H9 (cell line): ENCODE results near the gene ABCG4. TPM values are rescaled to one million over a fixed set of nuclear protein-coding genes. Genes with fewer than 3 reads are reported as not detected.
A peak's percentile ranks its signal among the peaks of the same experiment; 100 is the strongest.

Experiments used
- DNase-seq: peaks from one replicate; pipeline ENCODE4 v3.0.0-alpha.2; 2017
- H2AFZ ChIP-seq: one replicate; pipeline ENCODE4 v1.6.1; 2013; ENCODE audit warnings: mild to moderate bottlenecking, low read length, control low read depth, moderate library complexity
- H2AK5ac ChIP-seq: 2 replicates; pipeline ENCODE4 v1.6.1; 2013; ENCODE audit warnings: low read length, control low read depth, mixed read lengths; ENCODE audit not compliant: insufficient read length
- H2BK120ac ChIP-seq: one replicate; pipeline ENCODE4 v1.6.1; 2013; ENCODE audit warnings: low read depth, mild to moderate bottlenecking, low read length, control low read depth, inconsistent platforms; ENCODE audit not compliant: poor library complexity, severe bottlenecking
- H2BK12ac ChIP-seq: 2 replicates; pipeline ENCODE4 v1.6.1; 2013; ENCODE audit warnings: low read length, control low read depth, mixed read lengths, low read depth; ENCODE audit not compliant: insufficient read length
- H2BK15ac ChIP-seq: 2 replicates; pipeline ENCODE4 v1.6.1; 2013; ENCODE audit warnings: low read depth, low read length, control low read depth
- H2BK20ac ChIP-seq: one replicate; pipeline ENCODE4 v1.6.1; 2013; ENCODE audit warnings: low read depth, mild to moderate bottlenecking, low read length, control low read depth, inconsistent platforms; ENCODE audit not compliant: poor library complexity, severe bottlenecking
- H2BK5ac ChIP-seq: 2 replicates; pipeline ENCODE4 v1.6.1; 2013; ENCODE audit warnings: low read length, control low read depth, mixed read lengths; ENCODE audit not compliant: insufficient read length
- H3K14ac ChIP-seq: 2 replicates; pipeline ENCODE4 v1.6.1; 2013; ENCODE audit warnings: low read length, control low read depth; ENCODE audit not compliant: insufficient read depth
- H3K18ac ChIP-seq: 2 replicates; pipeline ENCODE4 v1.6.1; 2013; ENCODE audit warnings: low read depth, mild to moderate bottlenecking, mixed read lengths, low read length, control low read depth; ENCODE audit not compliant: insufficient read length
- H3K23ac ChIP-seq: 2 replicates; pipeline ENCODE4 v1.6.1; 2013; ENCODE audit warnings: low read length, control low read depth, mixed read lengths, low read depth; ENCODE audit not compliant: insufficient read length
- H3K23me2 ChIP-seq: 2 replicates; pipeline ENCODE4 v1.6.1; 2013; ENCODE audit warnings: low read depth, mild to moderate bottlenecking, mixed read lengths, low read length, control low read depth; ENCODE audit not compliant: insufficient read length, poor library complexity, severe bottlenecking
- H3K27ac ChIP-seq: 2 replicates; pipeline ENCODE4 v1.5.1; 2013; ENCODE audit warnings: low read length, control low read depth, mixed read lengths, low read depth; ENCODE audit not compliant: insufficient read length
- H3K27me3 ChIP-seq: 2 replicates; pipeline ENCODE4 v1.6.1; 2013; ENCODE audit warnings: low read length, control low read depth, inconsistent platforms; ENCODE audit not compliant: insufficient read depth
- H3K4ac ChIP-seq: 2 replicates; pipeline ENCODE4 v1.6.1; 2013; ENCODE audit warnings: low read depth, mild to moderate bottlenecking, control low read depth, inconsistent platforms, low read length, moderate library complexity
- H3K4me1 ChIP-seq: 2 replicates; pipeline ENCODE4 v1.6.1; 2013; ENCODE audit warnings: low read length, control low read depth, inconsistent platforms; ENCODE audit not compliant: insufficient read depth
- H3K4me2 ChIP-seq: 2 replicates; pipeline ENCODE4 v1.6.1; 2013; ENCODE audit warnings: low read length, control low read depth, mixed read lengths; ENCODE audit not compliant: insufficient read length, insufficient read depth
- H3K56ac ChIP-seq: 2 replicates; pipeline ENCODE4 v1.6.1; 2013; ENCODE audit warnings: low read depth, mild to moderate bottlenecking, mixed read lengths, low read length, control low read depth; ENCODE audit not compliant: insufficient read length
- H3K79me1 ChIP-seq: 2 replicates; pipeline ENCODE4 v1.6.1; 2013; ENCODE audit warnings: low read depth, mild to moderate bottlenecking, moderate library complexity, low read length, control low read depth, inconsistent platforms; ENCODE audit not compliant: insufficient read depth, poor library complexity, severe bottlenecking
- H3K79me2 ChIP-seq: 2 replicates; pipeline ENCODE4 v1.6.1; 2013; ENCODE audit warnings: low read length, control low read depth, inconsistent platforms; ENCODE audit not compliant: insufficient read depth
- H3K9ac ChIP-seq: 2 replicates; pipeline ENCODE4 v1.6.1; 2013; ENCODE audit warnings: low read length, control low read depth, mixed read lengths; ENCODE audit not compliant: insufficient read length; ENCODE audit errors: extremely low read depth
- H3K9me3 ChIP-seq: one replicate; pipeline ENCODE4 v1.6.1; 2013; ENCODE audit warnings: low read depth, low read length, inconsistent platforms; ENCODE audit not compliant: control insufficient read depth
- H3T11ph ChIP-seq: one replicate; pipeline ENCODE4 v1.6.1; 2013; ENCODE audit warnings: mild to moderate bottlenecking, low read length, control low read depth, inconsistent platforms
- H4K20me1 ChIP-seq: one replicate; pipeline ENCODE4 v1.6.1; 2013; ENCODE audit not compliant: control insufficient read depth, insufficient read length, insufficient read depth
- H4K5ac ChIP-seq: 2 replicates; pipeline ENCODE4 v1.6.1; 2013; ENCODE audit warnings: low read depth, mild to moderate bottlenecking, mixed read lengths, low read length, control low read depth; ENCODE audit not compliant: insufficient read length
- H4K8ac ChIP-seq: replicated peaks from 2 replicates; pipeline ENCODE4 v1.6.1; 2013; ENCODE audit warnings: low read length, control low read depth, mixed read lengths, low read depth; ENCODE audit not compliant: insufficient read length
- H4K91ac ChIP-seq: 2 replicates; pipeline ENCODE4 v1.6.1; 2013; ENCODE audit warnings: low read depth, mild to moderate bottlenecking, moderate library complexity, mixed read lengths, low read length, control low read depth; ENCODE audit not compliant: insufficient read length
- H3K27ac Mint-ChIP-seq, 3 experiments: 2 replicates in 2 of 3; 3 replicates in 1 of 3; pipeline ENCODE4 v1.8.0; 2020 to 2021; ENCODE audit warnings: mixed read lengths in 3 of 3, mild to moderate bottlenecking in 1 of 3, moderate library complexity in 1 of 3
- H3K27me3 Mint-ChIP-seq: 2 replicates; pipeline ENCODE4 v1.8.0; 2021; ENCODE audit warnings: low read depth, mild to moderate bottlenecking, moderate library complexity, mixed read lengths
- H3K36me3 Mint-ChIP-seq, 3 experiments: 2 replicates in 2 of 3; 3 replicates in 1 of 3; pipeline ENCODE4 v1.8.0; 2020 to 2021; ENCODE audit warnings: low read depth in 3 of 3, mixed read lengths in 3 of 3; ENCODE audit not compliant: insufficient read depth in 1 of 3
- H3K4me1 Mint-ChIP-seq, 2 experiments: 2 replicates each; pipeline ENCODE4 v1.8.0; 2020; ENCODE audit warnings: mixed read lengths in 2 of 2
- H3K4me3 Mint-ChIP-seq, 2 experiments: 2 replicates in 1 of 2; 3 replicates in 1 of 2; pipeline ENCODE4 v1.8.0; 2020 to 2021; ENCODE audit warnings: mild to moderate bottlenecking in 2 of 2, mixed read lengths in 2 of 2, moderate library complexity in 1 of 2
- H3K9me3 Mint-ChIP-seq, 2 experiments: 2 replicates in 1 of 2; 3 replicates in 1 of 2; pipeline ENCODE4 v1.8.0; 2020; ENCODE audit warnings: mild to moderate bottlenecking in 2 of 2, mixed read lengths in 2 of 2, moderate library complexity in 1 of 2
- WGBS: extraction: QIAGEN DNeasy Blood & Tissue Kit; methylation state at CpG from one replicate; pipeline ENCODE4 v1.1.7; 2013; ENCODE audit warnings: missing lambda C conversion rate, low lambda C conversion rate, mixed read lengths; ENCODE audit not compliant: insufficient read length; ENCODE audit errors: extremely low coverage; 5-methylcytosine and 5-hydroxymethylcytosine counted together
- total RNA-seq: library from RNA; stranded (reverse); gene quantifications from 2 replicates; pipeline ENCODE4 v1.2.1, GENCODE V29; 2021
- TF ChIP-seq, protein P1 (sequence below): fragments of 200-600 bp; sonication (generic); conservative IDR thresholded peaks from 3 replicates; pipeline ENCODE4 v1.8.0; 2021; ENCODE audit warnings: antibody characterized with exemption, mild to moderate bottlenecking

ABCG4 gene
- total RNA-seq, 1 experiment from 2014 or later: 1.2 TPM

DNA sequence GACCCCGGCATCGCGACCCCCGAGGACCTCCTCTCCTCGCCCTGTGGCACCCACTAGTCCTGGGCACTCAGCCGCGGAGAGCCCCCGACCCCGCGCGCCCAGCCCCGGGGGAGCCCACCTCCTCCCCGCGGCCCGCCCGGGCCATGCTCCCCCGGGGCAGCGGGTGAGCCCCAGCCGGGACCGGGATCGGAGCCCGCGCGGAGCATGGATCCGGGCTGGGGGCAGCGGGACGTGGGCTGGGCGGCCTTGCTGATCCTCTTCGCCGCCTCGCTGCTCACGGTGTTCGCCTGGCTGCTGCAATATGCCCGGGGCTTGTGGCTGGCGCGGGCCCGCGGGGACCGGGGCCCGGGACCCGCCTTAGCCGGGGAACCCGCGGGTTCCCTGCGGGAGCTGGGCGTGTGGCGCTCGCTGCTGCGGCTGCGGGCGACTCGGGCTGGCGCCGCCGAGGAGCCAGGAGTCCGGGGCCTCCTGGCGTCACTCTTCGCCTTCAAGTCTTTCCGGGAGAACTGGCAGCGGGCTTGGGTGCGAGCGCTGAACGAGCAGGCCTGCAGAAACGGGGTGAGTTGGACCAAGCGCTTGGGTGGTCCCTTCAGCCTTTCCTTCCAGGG lies 41.2 kb upstream of the ABCG4 start:
- Mint-ChIP-seq H3K27ac (no peak overlapping the region; a peak in 1 of 7 replicates), H3K36me3 (no peaks in the 10 kb centered on the region), H3K4me3 (peak overlapping the region; percentile 75 to 88), H3K4me1 (peaks cover 26 to 29% of the 10 kb centered on the region in 2 experiments), H3K9me3 (no peaks in the 10 kb centered on the region; a peak in 1 of 5 replicates), H3K27me3 (peaks cover 16% of the 10 kb centered on the region)
- H3K27ac ChIP-seq: no peak overlapping the region
- no peak overlapping the region for H3K9ac ChIP-seq
- H4K5ac ChIP-seq: no peak overlapping the region
- no peaks in the 10 kb centered on the region for H4K20me1 ChIP-seq
- peaks cover 5% of the 10 kb centered on the region; the same call in 1 of the 2 replicates for H3K27me3 ChIP-seq
- no peak overlapping the region for H3K18ac ChIP-seq
- no peak overlapping the region for H3K23ac ChIP-seq
- no peak overlapping the region for H3K4ac ChIP-seq
- TF ChIP-seq, protein P1, sequence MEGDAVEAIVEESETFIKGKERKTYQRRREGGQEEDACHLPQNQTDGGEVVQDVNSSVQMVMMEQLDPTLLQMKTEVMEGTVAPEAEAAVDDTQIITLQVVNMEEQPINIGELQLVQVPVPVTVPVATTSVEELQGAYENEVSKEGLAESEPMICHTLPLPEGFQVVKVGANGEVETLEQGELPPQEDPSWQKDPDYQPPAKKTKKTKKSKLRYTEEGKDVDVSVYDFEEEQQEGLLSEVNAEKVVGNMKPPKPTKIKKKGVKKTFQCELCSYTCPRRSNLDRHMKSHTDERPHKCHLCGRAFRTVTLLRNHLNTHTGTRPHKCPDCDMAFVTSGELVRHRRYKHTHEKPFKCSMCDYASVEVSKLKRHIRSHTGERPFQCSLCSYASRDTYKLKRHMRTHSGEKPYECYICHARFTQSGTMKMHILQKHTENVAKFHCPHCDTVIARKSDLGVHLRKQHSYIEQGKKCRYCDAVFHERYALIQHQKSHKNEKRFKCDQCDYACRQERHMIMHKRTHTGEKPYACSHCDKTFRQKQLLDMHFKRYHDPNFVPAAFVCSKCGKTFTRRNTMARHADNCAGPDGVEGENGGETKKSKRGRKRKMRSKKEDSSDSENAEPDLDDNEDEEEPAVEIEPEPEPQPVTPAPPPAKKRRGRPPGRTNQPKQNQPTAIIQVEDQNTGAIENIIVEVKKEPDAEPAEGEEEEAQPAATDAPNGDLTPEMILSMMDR: no peak
- no peak overlapping the region for H2BK12ac ChIP-seq
- H2BK20ac ChIP-seq: no peak overlapping the region
- H3K4me2 ChIP-seq: peak overlapping the region; percentile 47
- H4K91ac ChIP-seq: no peak overlapping the region
- no peak overlapping the region for H3K14ac ChIP-seq
- no peak overlapping the region for H2AK5ac ChIP-seq
- H3K56ac ChIP-seq: no peak overlapping the region
- H4K8ac ChIP-seq: no peak overlapping the region
- no peak for DNase-seq
- no peaks in the 10 kb centered on the region for H3K79me2 ChIP-seq
- WGBS: no CpG with 5 or more reads among the region's 65 CpGs
- no peak overlapping the region for H2BK120ac ChIP-seq
- H2BK15ac ChIP-seq: no peak overlapping the region
- no peaks in the 10 kb centered on the region for H3K79me1 ChIP-seq
- no peak overlapping the region for H2BK5ac ChIP-seq
- H3K23me2 ChIP-seq: peaks cover 10% of the 10 kb centered on the region
- no peaks in the 10 kb centered on the region for H3K9me3 ChIP-seq
- H3T11ph ChIP-seq: no peak overlapping the region
- no peak overlapping the region for H2AFZ ChIP-seq
- peaks cover 8% of the 10 kb centered on the region; the same call in 1 of the 2 replicates for H3K4me1 ChIP-seq
